SJCRH30 (cell line): ENCODE results near the gene CRIM1. TPM values are rescaled to one million over a fixed set of nuclear protein-coding genes. Genes with fewer than 3 reads are reported as not detected.

Experiments used
- total RNA-seq: library from RNA; depleted of rRNA; stranded (reverse); fragments of >200 nt; shearing (Covaris generic); gene quantifications from 2 replicates; pipeline ENCODE4 v1.2.3, GENCODE V29; 2014; rRNA removed

CRIM1 gene
- total RNA-seq, 1 experiment from 2014 or later = 12.6 TPM

Other genes with a start within 250 kb of the CRIM1 start
- gene FEZ2, start 242.4 kb downstream of the CRIM1 start, total RNA-seq = 31.0 and 35.6 TPM in 2 replicates